ENCODE results near the gene MGP.

- TF ChIP-seq POLR2A (IDR thresholded peaks at IDR 0.05) (no peak), CTCF (IDR thresholded peaks at IDR 0.05) (no peak)
Measured at GRCh38 chr12:14901228-14901562, 15.5 kb upstream of the MGP start.

Measured in transverse colon (tissue), 3 donors.